ENCODE results near the gene AK1. TPM values are rescaled to one million over a fixed set of nuclear protein-coding genes. Genes with fewer than 3 reads are reported as not detected.

AK1 gene
- total and polyA plus RNA-seq, 2 of the 13 experiments (the other 11 are each of a cell fraction or from before 2014, with no cell fraction given), result 19.1 to 32.8 TPM

DNA sequence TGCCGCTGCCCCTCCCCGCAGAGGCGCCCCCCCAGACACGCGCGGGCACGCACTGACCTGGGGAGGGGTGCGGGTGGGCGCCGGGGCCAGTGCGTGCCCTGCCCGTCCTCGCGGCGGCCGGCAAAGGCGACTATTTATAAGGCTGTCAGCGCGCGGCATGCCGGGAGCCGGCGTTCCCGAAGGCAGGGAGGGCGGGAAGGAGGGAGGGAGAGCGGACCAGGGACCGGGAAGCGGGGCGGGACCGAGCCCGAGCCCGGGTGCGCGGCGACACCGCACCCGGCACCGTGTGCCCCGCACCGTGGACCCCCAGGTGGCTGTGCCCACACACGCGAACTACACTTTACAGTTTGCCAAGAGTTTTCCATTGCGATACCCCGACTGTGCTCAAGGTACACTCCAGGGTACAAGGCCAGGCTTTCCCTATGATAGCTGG lies at the start of gene AK1 (continued):
- TF ChIP-seq ZNF710 (CRISPR knock-in tag; IDR thresholded peaks at IDR 0.05; ENCODE audit: borderline replicate concordance) (no peak), MAFG (CRISPR knock-in tag; IDR thresholded peaks at IDR 0.05) (no peak), ZNF737 (CRISPR knock-in tag; IDR thresholded peaks at IDR 0.05; ENCODE audit: borderline replicate concordance) (no peak), SRY (CRISPR knock-in tag; IDR thresholded peaks at IDR 0.05) (no peak), KDM6A (CRISPR knock-in tag; IDR thresholded peaks at IDR 0.05; ENCODE audit: low read depth) (no peak), ZNF232 (CRISPR knock-in tag; IDR thresholded peaks at IDR 0.05; ENCODE audit: borderline replicate concordance) (no peak), HINFP (CRISPR knock-in tag; IDR thresholded peaks at IDR 0.05; ENCODE audit: low read depth) (peak; percentile 75; the same call in 1 of the 2 replicates), FOXK1 (CRISPR knock-in tag; IDR thresholded peaks at IDR 0.05; ENCODE audit: borderline replicate concordance, low read depth) (no peak), SMARCC2 (IDR thresholded peaks at IDR 0.05) (no peak), REXO4 (CRISPR knock-in tag; IDR thresholded peaks at IDR 0.05; ENCODE audit: borderline replicate concordance) (no peak), ATF7-NPFF (CRISPR knock-in tag; IDR thresholded peaks at IDR 0.05; ENCODE audit: low read depth) (no peak; the same call in 1 of the 2 replicates), TCF7 (IDR thresholded peaks at IDR 0.05; ENCODE audit: low read depth) (no peak), GATAD1 (CRISPR knock-in tag; IDR thresholded peaks at IDR 0.05) (peak; percentile 62; the same call in 1 of the 2 replicates), ZNF256 (CRISPR knock-in tag; conservative IDR thresholded peaks at IDR 0.05) (no peak)
- TF ChIP-seq, protein P1, sequence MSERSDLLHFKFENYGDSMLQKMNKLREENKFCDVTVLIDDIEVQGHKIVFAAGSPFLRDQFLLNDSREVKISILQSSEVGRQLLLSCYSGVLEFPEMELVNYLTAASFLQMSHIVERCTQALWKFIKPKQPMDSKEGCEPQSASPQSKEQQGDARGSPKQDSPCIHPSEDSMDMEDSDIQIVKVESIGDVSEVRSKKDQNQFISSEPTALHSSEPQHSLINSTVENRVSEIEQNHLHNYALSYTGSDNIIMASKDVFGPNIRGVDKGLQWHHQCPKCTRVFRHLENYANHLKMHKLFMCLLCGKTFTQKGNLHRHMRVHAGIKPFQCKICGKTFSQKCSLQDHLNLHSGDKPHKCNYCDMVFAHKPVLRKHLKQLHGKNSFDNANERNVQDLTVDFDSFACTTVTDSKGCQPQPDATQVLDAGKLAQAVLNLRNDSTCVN (CRISPR knock-in tag; IDR thresholded peaks at IDR 0.05; ENCODE audit: borderline replicate concordance), result no peak
- TF ChIP-seq, protein P2, sequence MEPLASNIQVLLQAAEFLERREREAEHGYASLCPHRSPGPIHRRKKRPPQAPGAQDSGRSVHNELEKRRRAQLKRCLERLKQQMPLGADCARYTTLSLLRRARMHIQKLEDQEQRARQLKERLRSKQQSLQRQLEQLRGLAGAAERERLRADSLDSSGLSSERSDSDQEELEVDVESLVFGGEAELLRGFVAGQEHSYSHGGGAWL (CRISPR knock-in tag; IDR thresholded peaks at IDR 0.05), result 0 out of 2 replicates have a peak, but pooled peaks have one; percentile 57
- TF ChIP-seq, protein P3, sequence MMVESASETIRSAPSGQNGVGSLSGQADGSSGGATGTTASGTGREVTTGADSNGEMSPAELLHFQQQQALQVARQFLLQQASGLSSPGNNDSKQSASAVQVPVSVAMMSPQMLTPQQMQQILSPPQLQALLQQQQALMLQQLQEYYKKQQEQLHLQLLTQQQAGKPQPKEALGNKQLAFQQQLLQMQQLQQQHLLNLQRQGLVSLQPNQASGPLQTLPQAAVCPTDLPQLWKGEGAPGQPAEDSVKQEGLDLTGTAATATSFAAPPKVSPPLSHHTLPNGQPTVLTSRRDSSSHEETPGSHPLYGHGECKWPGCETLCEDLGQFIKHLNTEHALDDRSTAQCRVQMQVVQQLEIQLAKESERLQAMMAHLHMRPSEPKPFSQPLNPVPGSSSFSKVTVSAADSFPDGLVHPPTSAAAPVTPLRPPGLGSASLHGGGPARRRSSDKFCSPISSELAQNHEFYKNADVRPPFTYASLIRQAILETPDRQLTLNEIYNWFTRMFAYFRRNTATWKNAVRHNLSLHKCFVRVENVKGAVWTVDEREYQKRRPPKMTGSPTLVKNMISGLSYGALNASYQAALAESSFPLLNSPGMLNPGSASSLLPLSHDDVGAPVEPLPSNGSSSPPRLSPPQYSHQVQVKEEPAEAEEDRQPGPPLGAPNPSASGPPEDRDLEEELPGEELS (CRISPR knock-in tag; IDR thresholded peaks at IDR 0.05), result no peak

All from HepG2 (cell line).